ENCODE data around the gene ARHGEF2.

The ARHGEF2 gene

DNA sequence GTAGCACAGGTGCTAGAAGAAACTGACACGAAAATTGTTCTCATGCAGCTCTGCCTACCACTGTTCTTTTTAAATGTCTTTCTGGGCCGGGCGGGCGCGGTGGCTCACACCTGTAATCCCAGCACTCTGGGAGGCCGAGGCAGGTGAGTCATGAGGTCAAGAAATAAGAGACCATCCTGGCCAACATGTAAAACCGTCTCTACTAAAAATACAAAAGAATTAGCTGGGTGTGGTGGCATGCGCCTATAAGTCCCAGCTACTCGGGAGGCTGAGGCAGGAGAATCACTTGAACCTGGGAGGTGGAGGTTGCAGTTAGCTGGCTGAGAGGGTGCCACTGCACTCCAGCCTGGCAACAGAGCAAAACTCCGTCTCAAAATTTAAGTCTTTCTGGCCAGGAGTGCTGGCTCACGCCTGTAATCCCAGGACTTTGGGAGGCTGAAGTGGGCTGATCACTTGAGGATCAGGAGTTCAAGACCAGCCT is 66.3 kb downstream of the ARHGEF2 start:
- Histone ChIP-seq H3K4me1 (peaks cover 7% of the 10 kb centered on the region; the same call in 1 of the 2 replicates), H3K27me3 (ENCODE audit: low read depth) (no peaks in the 10 kb centered on the region), H3K9me3 (no peaks in the 10 kb centered on the region), H3K4me3 (no peak overlapping the region), H3K36me3 (replicated peaks) (peaks cover 67% of the 10 kb centered on the region)
- in situ Hi-C loops (cut with MboI; ENCODE audit: low sequenced_read_pairs), result loop anchor here (10.0 to 25.0 kb wide), 2 partner anchors 393 to 1675 kb away; no protein-coding TSS in a partner anchor
- DNase-seq (ENCODE audit: low spot score in 2 of 2), result no peak

DNA sequence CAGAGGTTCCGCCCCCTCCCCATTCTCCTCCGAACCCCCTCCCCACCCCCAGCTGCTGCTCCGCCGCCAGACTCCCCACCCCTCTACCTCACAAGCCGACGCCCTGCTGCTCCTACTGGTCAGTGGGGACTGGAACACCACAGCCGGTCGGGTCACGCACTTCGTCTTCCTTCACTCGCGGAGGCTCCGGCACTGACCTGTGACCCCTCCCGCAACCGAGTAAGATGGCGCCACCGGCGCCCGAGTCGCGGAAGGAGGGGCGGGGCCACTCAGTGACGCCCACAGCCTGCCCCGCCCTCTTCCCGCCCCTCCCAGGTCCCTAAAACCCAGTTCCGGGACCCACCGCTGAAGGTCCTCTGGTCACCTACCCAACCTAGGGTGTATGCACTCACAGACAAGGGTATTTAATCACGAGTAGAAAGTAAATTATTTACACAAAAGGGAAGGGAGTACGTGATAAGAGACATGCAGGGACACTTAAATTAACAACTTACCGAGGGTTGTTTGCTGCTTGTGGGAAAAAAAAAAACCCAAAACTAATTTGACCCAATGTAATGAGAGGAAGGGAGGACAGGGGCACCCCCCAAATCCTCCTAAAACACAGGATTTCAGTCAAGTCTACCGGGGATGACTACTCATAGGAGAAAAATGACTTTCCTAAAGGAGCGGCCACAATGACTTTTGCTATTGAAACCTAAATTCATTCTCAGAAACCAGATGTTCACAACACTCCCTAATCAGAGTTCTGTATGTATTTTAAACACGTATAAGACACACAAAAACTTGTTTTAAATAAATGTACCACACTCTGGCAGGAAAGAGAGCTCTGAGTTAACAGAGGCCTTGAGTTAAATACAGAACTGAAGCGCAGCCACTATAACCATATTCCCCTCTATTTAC is 66.9 kb downstream of the ARHGEF2 start, which contains the start of gene RIT1:
Gene RIT1, minus strand, starts transcription at position 194 of the 900 bp plus-strand sequence. CDS start 588 bp downstream, outside the sequence.
- in situ Hi-C loops (cut with MboI; ENCODE audit: low sequenced_read_pairs), result loop anchor here (10.0 to 25.0 kb wide), 2 partner anchors 393 to 1674 kb away; no protein-coding TSS in a partner anchor
- H3K36me3 ChIP-seq (replicated peaks), result peaks cover 60% of the 10 kb centered on the region
- H3K9me3 ChIP-seq, result no peaks in the 10 kb centered on the region
- H3K4me3 ChIP-seq, result peak within 1 kb of the TSS; percentile 52
- peaks cover 7% of the 10 kb centered on the region; the same call in 1 of the 2 replicates for H3K4me1 ChIP-seq
- peak; percentile 70 to 93 for DNase-seq (ENCODE audit: low spot score in 2 of 2)
- no peaks in the 10 kb centered on the region for H3K27me3 ChIP-seq (ENCODE audit: low read depth)

DNA sequence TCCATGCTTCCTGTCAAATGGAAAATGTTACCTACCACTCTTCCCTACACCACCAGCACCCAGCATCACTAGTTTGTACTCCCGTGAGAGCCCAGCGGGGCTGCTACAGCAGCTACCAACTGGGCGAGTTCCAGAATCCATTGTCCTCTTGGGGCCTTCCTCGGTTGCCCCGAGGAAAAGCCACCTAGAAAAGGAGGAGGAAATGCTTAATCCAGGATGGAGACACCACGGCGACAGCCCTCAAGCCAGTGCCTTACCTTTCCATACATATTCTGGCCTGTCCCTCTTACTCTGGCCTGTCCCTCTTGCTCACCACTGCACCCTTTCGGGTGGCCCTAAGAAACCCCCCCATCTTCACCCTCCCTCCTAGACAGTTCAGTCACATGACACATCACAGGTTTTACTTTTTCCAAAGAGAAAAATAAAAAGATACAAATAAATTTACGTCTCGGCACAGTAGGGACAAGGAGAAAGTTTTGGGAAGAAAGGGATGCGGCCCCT is 67.7 kb downstream of the ARHGEF2 start:
- Histone ChIP-seq H3K4me1 (peaks cover 7% of the 10 kb centered on the region; the same call in 1 of the 2 replicates), H3K9me3 (no peaks in the 10 kb centered on the region), H3K4me3 (peak overlapping the region; percentile 52), H3K27me3 (ENCODE audit: low read depth) (no peaks in the 10 kb centered on the region), H3K36me3 (replicated peaks) (peaks cover 56% of the 10 kb centered on the region)
- in situ Hi-C loops (cut with MboI; ENCODE audit: low sequenced_read_pairs), result loop anchor here (10.0 to 25.0 kb wide), 2 partner anchors 394 to 1673 kb away; no protein-coding TSS in a partner anchor
- peak; percentile 32 to 64 for DNase-seq (ENCODE audit: low spot score in 2 of 2)

DNA sequence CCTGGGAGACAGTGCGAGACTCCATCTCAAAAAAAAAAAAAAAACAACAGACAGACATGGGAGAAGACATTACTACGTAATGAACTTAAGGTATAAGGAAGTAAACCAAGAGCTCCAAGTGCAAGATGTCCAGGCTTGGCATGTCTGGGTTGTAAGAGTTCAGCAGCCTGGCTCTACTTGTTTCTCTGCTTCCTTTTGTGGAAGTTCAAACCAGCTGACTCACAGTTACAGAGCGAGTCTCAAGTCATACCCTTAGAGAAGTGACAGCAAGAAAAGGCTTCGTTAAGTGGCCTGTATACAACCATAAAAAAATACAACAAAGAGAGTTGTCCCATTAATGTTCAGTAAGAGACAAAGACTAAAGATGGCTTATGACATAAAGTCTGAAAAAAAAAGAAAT is 68.5 kb downstream of the ARHGEF2 start:
- in situ Hi-C loops (cut with MboI; ENCODE audit: low sequenced_read_pairs), result loop anchor here (10.0 to 25.0 kb wide), 2 partner anchors 395 to 1673 kb away; no protein-coding TSS in a partner anchor
- Histone ChIP-seq H3K4me3 (no peak overlapping the region), H3K36me3 (replicated peaks) (peaks cover 53% of the 10 kb centered on the region)

DNA sequence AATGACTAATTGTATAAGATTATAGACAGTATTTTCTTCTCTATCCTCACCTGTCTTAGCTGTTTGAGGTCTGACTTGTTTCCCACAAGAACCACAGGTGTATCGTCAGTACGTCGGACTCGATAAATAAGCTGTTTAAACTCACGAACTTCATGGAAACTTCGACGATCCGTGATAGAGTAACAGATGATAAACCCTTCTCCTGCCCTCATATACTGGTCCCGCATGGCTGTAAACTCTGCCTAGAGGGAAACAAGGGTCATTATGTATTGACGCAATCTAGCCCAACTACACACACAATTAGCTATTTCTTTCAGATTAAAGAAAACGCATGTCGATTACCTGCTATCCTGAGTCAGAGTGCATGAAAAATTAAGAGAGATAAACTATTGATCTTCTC is 74.1 kb downstream of the ARHGEF2 start:
- Histone ChIP-seq H3K9me3 (no peaks in the 10 kb centered on the region), H3K4me3 (no peak overlapping the region), H3K27me3 (ENCODE audit: low read depth) (no peaks in the 10 kb centered on the region), H3K4me1 (no peaks in the 10 kb centered on the region), H3K36me3 (replicated peaks) (peaks cover 73% of the 10 kb centered on the region)
- in situ Hi-C loops (cut with MboI; ENCODE audit: low sequenced_read_pairs), result loop anchor here (25.0 kb wide), 1 partner anchor 1667 kb away; no protein-coding TSS in a partner anchor
- DNase-seq (ENCODE audit: low spot score in 2 of 2), result no peak

More for the DNA sequence above, 68.5 kb downstream of the ARHGEF2 start:
- H3K4me1 ChIP-seq, result peaks cover 7% of the 10 kb centered on the region; the same call in 1 of the 2 replicates
- H3K9me3 ChIP-seq, result no peaks in the 10 kb centered on the region
- H3K27me3 ChIP-seq (ENCODE audit: low read depth), result no peaks in the 10 kb centered on the region
- DNase-seq (ENCODE audit: low spot score in 2 of 2), result no peak

DNA sequence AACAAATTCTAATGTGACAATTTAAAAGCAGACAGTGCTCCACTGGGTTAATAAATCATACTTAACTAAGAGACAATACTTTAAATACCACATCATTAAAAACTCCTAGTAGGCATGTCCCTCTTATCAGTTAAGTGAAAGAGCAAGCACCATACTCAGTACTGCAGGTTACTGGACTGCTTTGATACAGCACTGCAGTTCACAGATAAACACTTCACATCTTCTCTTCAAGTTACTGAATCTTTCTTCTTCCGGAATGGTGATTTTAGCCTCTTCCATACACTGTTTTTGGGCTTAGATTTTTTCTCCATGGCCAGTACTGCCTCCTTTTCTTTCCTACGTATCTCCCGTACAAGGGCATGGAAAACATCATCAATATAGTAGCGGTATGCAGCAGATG is 78.2 kb downstream of the ARHGEF2 start:
- in situ Hi-C loops (cut with MboI; ENCODE audit: low sequenced_read_pairs), result loop anchor here (25.0 kb wide), 1 partner anchor 1663 kb away; no protein-coding TSS in a partner anchor
- H3K9me3 ChIP-seq, result no peaks in the 10 kb centered on the region
- DNase-seq (ENCODE audit: low spot score in 2 of 2), result no peak
- H3K36me3 ChIP-seq (replicated peaks), result peaks cover 71% of the 10 kb centered on the region
- no peaks in the 10 kb centered on the region for H3K27me3 ChIP-seq (ENCODE audit: low read depth)
- no peaks in the 10 kb centered on the region; the same call in 1 of the 2 replicates for H3K4me1 ChIP-seq
- H3K4me3 ChIP-seq, result no peak overlapping the region

DNA sequence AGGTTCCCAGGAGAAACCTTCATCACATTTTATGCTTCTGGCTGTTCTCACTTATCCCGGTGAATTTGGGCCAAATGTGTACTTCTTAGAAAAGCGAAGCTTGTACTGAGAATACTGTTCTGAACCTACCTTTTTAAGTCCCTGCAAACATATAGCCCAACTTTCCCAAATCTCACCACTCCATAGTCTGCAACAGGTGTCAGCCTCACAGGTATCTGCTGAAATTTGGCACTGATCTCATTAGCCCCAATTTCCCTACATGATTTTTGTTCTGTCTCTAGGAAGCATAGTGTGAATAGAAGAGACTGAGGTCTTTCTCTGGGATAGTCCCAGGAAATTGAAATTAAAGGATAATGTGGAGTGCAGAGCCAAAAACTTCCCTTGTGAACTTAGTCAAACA is 78.7 kb downstream of the ARHGEF2 start:
- DNase-seq (ENCODE audit: low spot score in 2 of 2), result no peak
- no peak overlapping the region for H3K4me3 ChIP-seq
- H3K9me3 ChIP-seq, result no peaks in the 10 kb centered on the region
- no peaks in the 10 kb centered on the region for H3K27me3 ChIP-seq (ENCODE audit: low read depth)
- in situ Hi-C loops (cut with MboI; ENCODE audit: low sequenced_read_pairs), result loop anchor here (25.0 kb wide), 1 partner anchor 1662 kb away; no protein-coding TSS in a partner anchor
- peaks cover 66% of the 10 kb centered on the region for H3K36me3 ChIP-seq (replicated peaks)
- H3K4me1 ChIP-seq, result no peaks in the 10 kb centered on the region; the same call in 1 of the 2 replicates

DNA sequence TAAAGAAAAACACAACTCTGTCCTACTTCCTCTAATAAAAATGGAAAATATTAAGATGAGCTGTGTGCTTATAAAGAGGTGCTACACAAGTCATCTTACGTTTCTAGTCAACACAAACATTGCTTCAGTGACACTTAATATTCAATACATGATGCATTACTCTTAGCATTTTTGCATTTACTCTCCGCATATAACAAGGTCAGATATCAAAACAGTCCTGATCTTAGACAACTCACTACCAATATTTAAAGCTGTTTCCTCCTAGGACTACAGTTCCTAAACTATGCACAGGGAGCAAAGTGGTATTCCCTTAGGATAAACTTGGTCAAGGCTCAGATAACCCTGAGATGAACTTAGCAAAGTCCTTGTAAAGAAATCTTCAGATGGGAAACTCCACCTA is 79.5 kb downstream of the ARHGEF2 start:
- H3K27me3 ChIP-seq (ENCODE audit: low read depth), result no peaks in the 10 kb centered on the region
- H3K4me3 ChIP-seq, result no peak overlapping the region
- H3K4me1 ChIP-seq, result no peaks in the 10 kb centered on the region; the same call in 1 of the 2 replicates
- peaks cover 58% of the 10 kb centered on the region for H3K36me3 ChIP-seq (replicated peaks)
- DNase-seq (ENCODE audit: low spot score in 2 of 2), result no peak
- in situ Hi-C loops (cut with MboI; ENCODE audit: low sequenced_read_pairs), result no loop called here
- H3K9me3 ChIP-seq, result no peaks in the 10 kb centered on the region

DNA sequence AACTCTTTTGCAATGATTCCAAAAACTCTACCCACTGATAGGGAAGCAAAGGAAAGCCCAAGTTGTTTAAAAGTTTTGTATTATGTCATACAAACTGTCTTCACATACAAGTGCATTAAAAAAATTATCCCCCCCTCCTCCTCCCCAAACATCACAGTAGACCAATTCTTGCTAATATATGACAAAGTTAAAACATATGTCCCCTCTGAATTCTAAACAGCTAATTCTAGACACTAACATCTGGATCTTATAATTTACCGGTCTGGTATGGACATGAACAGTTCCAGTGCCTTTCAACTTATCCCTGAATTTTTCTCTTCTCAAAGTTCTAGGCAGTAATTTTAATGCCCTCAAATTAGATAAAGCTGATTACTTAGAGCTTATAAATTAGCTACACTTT is 80.6 kb downstream of the ARHGEF2 start:
- no peak for DNase-seq (ENCODE audit: low spot score in 2 of 2)
- peaks cover 49% of the 10 kb centered on the region for H3K36me3 ChIP-seq (replicated peaks)
- no peaks in the 10 kb centered on the region; the same call in 1 of the 2 replicates for H3K4me1 ChIP-seq
- H3K9me3 ChIP-seq, result no peaks in the 10 kb centered on the region
- no peaks in the 10 kb centered on the region for H3K27me3 ChIP-seq (ENCODE audit: low read depth)
- in situ Hi-C loops (cut with MboI; ENCODE audit: low sequenced_read_pairs), result no loop called here
- no peak overlapping the region for H3K4me3 ChIP-seq

Data from HAP-1 (cell line).